SK-N-DZ (cell line): ENCODE data around the gene TMCC1.

ENCODE experiments used
- DNase-seq: peaks from one replicate; pipeline ENCODE4 v3.0.0-alpha.2; 2015; ENCODE audit warnings: low spot score

The TMCC1 gene

DNA sequence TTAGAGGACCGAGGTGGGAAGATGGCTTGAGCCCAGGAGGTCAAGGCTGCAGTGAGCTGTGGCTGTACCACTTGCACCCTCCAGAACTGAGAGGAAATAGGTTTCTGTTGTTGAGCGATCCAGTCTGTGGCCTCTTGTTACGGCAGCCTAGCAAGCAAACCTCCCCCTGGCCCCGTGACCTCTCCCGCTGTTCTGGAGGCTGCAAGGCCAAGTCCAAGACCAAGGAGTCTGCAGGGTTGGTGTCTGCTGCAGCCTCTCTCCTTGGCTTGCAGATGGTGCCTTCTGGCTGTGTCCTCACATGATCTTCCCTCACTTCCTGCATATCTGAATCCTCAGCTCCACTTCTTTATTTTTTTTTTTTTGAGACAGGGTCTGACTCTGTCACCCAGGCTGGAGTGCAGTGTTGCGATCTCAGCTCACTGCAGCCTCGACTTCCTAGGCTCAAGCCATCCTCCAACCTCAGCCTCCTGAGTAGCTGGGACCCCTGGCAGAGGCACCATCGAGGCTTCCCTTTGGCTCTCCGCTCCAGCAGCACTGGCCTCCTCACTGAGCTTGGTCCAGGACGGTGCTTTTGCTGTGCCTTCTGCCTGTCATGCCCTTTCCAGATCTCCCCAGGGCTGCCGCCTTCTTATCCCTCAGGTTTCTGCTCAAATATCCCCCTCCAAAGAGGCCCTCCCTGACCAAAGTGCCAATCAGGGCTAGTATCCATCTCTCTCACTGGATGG lies 269.0 kb downstream of the TMCC1 start:
- DNase-seq = peak; percentile 11

DNA sequence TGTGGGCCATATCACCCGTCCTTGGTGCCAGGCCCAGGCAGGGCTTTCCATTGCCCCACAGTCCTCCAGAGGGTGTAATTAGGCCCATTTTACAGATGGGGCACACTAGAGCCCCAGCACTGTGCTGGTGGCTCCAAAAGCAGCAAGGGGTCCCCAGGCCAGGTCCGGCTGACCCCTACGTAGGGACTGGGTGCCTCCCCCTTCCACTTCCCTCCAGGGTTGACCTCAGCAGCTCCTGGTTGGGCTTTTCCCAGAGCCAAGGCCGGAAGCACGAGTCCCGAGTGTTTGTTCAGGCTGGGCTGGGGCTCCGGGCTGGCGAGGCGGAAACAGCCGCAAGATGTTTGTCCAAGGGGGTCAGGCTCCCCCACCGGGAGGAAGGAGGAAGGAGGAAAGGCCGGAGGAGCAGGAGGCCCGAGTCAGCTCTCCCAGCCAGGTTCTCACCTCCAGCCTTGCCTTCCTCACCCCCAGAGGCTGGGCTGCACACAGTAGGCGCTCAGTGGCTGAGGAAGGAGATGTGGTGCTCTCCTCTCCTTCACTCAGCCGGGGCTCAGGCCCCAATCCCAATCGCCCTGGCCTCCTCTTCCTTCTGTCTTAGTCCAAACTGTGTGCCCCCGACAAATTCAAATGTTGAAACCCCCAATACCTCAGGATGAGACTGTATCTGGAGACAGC lies 269.9 kb downstream of the TMCC1 start:
- peak; percentile 26 for DNase-seq

DNA sequence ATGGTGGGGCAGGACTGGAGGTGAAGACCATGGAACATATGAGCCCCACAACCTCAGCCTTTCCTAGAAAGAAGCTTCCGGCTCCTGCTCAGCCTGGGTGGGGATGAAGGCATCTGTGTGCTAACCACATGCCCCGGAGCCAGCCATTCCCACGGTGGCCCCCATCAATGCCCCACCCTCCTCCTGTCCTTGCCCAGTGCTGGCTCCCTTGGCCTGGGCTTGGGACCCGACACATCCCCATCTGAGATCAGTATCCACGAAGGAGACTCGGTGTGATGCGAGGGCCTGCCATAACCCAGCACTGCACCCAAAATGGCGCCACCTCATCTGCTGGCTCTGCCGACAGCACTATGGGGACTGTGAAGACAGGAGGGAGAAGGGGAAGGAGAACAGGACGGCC lies 270.6 kb downstream of the TMCC1 start:
- peak; percentile 6 for DNase-seq

DNA sequence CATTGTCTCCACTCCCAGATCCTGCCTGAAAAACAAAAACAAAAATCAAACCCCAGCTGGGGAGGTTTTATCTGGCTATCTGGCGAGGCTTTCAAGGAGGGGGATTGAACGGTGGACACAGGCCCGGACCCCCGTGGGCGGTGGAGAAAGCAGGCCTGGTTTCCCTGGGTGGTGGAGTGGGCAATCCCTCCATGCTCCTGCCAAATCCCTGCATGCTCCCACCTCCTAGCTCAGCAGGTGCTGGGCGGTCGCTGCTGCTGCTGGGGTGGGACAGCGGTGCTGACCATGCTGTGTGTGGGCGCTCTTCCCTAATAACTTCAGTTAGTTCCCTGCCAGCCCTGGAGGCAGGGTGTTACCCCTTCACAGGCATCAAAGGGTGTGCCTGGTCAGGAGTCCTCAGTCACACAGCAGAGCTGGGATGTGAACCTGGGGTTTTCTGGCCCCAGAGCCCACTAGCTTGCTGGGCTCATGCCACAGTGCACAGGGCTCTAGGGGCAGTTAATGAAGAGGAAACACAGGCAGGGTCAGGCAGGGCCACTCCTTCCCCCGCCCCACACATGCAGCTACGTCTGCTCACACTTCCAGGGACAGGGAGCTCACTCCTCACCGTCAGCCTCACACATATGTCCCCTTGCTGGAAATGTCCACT lies 271.2 kb downstream of the TMCC1 start:
- DNase-seq = peak; percentile 16

DNA sequence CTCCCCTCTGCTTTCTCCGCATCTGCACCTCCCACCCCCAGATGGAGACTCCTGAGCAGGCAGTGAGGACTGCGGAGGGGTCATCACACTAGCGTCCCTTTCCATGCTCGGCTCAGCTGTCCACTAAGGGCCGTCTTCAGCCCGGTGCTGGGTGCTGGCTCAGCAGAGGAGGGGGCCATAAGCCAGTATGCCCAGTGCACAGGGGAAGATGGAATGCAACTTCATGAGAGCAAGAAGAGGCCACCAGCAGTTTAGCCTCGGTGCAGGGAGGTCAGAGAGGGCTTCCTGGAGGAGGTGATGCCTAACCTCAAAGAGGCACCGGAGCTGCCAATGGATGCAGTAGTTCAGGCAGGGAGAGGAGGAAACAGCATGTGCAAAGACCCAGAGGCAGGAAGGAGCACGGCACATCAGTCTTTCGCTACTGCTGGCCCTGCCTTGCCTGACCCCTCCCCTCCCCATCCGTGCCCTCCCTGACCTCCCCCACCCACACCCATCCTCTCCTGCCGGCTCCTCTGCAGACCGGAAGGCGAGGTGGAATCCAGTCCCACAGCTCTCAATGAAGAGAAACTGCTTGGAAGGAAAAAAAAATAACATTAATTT lies 271.8 kb downstream of the TMCC1 start:
- DNase-seq = peak; percentile 14

DNA sequence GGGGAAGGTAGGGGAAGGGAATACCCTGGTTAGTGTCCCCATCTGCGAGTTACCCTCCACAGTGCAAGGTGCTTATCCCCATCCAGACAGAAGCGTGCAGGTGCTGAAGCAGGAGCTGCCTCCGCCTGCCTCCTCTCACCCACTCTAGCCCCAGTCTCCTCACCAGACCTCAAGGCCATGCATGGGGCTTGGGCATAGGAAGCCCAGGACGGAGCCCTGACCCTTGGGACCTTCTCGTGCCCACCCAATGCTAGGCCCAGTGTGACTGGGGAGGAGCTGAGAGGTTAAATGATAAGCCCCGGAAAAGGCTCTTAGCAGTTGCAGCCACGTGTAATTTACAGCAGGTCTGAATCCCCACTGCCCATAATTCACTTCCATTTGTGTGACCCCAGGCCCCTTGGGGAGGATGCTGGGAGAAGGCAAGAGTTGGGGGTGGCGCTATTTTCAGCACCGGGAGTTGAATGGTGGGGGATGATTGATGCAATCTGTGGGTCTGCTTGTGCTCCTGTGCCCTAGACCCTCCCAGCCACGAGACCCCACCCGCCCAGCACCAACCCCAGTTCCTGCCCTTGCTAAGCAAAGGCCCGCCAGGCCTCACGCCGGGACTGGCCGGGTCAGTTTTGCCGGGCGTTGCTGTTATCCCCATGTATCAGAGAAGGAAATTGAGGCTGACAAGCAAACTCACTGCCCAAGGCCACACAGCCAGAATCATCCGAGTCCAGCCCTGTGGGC lies 272.5 kb downstream of the TMCC1 start:
- peak; percentile 10 for DNase-seq

DNA sequence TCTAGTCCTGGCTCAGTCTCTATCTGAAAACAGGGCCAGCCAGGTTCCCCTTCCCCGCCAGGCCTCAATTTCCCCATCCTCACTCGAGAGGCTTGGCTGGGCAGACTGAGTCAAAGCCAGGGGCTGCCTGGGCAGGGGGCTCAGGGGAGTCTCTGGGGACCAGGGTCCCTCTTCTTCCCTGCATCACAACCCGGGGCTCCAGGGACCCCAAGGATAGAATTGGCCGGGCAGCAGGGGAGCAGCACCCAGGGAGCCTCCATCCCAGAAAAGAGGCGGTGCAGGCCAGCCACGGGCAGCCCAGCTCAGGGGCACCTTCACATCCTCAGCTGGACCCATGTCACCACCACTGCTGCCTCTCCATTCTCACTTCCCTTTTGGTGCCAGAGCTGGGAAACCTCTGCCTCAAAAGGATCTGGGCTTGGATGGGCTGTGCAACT lies 273.8 kb downstream of the TMCC1 start:
- DNase-seq = no peak

DNA sequence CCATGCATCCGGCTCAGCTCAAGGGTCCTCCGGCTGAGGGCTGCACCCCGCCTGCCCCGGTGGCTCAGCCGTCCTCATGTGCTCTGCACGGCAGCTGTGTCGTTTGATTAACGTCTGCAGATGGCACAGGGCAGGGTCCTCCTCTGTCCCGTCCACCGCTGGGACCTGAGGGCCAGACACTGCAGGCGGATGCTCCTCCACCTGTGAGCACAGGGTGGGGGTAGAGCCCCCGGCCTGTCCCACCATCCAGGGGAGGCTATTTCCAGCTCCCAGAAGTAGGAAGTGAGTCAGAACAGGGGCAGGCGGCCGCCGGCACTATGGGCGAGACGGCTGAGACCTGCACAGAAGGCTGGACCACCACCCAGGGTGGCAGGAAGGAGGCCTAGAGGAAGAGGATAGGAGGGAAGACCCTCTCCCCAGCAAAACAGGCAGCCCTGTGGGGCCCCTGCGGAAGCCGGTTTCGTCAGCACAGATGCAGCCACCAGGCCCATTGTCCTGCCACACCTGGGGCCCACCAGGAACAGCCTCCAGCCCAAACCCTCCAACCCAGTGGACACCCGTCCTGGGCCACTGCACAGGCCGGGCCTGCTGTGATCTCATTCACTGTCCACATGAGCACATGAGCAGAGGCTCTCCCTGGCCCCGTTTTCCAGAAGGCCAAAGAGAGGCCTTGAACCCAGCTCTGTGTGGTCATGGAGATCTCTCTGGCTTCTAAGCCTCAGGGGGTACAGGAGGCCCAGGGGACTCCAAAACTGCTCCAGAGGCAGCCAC lies 274.4 kb downstream of the TMCC1 start:
- no peak for DNase-seq

DNA sequence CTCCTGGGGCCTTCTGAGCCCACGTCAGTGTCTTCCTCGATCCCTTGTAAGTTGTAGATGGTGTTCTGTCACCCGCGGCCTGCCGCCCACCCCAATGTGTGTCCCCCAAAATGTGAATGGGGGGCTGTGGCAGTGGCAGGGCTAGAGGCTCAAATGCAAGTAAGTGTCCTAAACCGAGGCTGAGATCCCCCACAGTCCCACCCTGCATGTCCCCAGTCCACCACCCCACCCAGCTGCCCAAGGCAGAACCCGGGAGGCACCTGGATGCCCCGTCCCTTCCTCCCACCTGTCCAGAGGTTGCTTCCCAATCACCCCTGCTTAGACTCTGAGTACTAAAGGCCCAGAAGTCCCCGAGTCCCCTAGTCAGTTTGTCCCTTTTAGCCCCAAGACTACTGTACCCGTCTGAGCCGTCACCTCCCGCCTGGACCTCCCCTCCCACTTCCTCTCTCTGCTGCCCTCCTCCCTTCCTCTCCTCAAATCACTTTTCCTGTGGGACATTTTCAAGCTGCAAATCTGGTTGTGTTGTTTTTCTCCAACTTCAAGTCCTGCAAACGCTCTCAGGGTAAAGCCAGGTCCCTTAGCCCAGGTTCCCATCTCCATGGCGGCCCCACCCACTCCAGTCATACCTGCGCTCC lies 275.2 kb downstream of the TMCC1 start:
- no peak for DNase-seq

DNA sequence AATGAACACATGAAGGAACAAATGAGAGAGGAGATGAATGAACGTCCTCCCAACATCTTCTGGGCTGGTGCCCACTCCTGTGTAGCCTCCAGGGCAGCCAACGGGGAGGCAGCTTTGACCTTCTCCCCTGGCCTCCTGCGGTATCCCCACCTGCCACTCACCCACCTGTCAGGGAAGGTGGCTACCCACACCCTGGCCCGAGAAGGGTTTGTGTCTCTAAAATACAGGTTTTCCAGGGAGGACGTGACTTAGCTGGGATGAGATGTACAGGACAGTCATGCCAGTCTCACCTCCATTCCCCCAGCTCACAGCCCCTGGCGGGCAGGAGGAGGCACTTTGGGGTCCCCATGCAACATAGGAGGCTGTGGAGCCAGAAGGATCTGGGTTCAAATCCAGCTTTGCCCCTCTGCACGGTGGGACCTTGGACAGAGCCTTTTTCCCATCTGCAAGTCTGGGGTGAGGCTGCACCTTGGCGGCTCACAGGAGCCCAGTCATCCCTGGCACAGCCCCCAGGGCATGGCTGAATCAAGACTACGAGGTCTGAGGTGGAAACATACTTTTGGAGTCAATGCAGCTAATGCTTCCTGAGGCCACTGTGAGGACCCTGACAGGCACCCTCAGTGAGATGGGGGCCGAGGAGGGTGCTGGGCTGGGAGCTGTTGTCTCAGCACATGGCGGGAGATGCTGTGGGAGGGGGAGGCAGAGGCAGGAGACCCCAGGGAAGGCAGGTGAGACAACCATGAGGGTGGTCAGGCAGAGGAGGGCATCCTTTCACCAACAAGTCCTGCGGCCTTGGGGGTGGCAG lies 275.9 kb downstream of the TMCC1 start:
- no peak for DNase-seq

DNA sequence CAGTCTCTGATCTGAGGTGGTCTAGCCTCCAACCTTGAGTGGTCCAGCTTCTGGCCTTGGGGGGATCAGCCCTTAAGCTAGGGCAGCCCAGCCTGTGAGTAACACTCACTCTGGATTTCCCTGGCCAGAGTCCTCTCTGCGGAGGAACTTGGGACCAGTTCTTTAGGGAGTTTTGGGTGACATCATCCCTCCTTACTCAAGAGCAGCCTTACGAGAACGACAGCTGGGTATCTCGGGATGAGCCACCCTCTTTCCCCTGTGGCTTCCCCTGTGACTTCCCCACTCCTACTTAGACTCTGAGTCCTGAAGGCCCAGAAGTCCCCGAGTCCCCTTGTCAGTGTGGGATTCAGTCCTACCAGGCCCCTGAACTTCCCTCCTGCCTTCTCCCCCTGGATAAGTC lies 276.8 kb downstream of the TMCC1 start:
- DNase-seq = no peak

DNA sequence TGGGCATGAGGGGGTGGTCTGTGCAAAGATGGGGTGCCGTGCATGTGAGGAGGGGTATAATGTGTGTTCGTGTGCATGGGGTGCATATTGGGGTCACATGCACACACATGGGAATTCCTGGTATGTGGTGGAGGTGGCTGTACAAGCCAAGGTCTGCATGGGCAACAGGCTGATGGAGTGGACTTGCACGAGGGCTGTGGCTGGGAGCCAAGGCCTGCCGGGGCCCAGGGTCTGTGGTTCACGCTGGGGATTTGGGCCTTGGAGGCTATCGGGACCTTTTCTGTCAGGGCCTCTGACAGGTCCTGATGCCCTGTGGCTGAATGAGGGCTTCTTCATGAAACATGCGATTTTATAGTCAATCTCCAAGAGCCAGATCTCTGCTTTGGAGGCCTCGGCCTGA lies 277.2 kb downstream of the TMCC1 start:
- DNase-seq = no peak

DNA sequence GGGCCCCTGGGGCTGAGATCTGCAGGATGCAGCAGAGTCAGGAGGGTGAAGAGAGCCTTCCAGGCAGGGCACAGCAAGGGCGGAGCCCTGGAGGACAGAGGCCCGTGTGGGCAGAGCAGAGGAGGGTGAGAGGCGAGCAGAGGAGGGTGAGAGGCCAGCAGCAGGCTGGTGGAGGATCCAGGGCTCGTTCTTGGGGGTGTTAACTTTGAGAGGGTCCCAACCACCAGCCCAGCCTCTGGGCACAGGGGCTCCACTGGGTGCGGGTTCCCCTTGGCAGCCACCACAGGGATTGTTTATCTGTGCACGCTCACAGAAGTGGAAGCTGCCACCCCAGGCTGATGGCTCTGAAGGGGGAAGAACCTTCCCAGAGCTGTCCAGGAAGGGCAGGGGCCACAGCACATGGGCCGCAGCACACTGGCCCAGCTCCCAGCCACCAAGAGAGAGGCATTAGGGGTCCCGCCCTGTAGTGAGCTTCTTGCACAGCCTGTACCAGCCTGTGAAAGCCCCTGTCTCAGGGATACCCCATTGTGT lies 277.7 kb downstream of the TMCC1 start:
- no peak for DNase-seq

DNA sequence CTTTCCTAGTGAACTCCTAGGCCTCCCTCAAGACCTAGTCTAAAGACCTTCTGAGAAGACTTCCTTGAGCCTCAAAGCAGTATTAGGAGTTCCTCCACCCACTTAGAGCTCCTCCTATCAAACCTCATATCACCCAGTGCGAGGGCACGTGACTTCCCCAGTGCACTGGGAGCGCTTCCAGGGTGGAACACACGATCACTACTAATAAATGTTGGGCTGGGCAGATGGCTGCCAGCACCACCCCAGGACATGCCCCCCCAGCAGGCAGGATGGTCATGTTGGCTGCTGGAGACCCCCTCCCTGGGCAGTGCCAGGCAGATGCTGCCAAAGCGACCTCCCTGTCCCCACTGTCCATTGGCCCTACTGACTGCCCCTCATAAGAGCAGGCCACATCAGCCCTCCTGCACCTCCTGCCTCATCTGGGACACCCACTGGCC lies 278.6 kb downstream of the TMCC1 start:
- no peak for DNase-seq

DNA sequence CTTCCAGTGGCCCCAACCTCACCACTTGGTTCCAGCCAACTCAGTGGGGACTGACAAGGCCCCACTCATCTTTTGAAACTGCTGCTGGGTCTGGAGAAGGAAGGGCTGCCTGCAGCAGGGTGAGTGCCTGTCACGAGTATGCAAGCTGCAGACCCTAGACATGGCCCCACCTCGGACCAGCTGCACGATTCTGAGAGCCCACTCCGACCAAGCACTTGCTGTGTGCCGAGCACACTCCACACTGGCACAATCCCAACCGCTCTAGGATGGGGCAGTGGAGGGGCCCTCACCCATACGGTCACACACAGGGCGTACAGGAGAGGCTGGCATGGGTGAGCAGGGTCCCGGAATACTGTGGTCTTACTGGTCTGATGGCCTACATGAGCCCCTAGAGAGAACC lies 279.1 kb downstream of the TMCC1 start:
- no peak for DNase-seq

DNA sequence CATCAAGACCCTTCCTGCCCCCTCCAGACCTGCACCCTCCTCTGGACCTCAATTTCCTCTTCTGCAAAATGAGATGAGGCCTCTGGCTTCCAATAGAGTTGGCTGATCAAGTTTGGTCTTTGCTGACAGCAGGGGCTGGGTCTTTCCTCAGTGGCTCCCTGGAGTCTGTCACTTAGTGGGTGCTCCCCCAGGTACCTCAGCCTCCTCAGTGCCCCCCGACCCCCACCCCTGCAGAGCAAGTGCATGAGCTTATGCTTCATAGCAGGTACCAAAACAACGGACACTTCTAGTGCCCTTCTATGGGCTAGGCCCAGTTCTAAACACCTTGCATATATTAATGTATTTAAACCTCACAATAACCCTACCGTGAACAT lies 280.2 kb downstream of the TMCC1 start:
- no peak for DNase-seq

DNA sequence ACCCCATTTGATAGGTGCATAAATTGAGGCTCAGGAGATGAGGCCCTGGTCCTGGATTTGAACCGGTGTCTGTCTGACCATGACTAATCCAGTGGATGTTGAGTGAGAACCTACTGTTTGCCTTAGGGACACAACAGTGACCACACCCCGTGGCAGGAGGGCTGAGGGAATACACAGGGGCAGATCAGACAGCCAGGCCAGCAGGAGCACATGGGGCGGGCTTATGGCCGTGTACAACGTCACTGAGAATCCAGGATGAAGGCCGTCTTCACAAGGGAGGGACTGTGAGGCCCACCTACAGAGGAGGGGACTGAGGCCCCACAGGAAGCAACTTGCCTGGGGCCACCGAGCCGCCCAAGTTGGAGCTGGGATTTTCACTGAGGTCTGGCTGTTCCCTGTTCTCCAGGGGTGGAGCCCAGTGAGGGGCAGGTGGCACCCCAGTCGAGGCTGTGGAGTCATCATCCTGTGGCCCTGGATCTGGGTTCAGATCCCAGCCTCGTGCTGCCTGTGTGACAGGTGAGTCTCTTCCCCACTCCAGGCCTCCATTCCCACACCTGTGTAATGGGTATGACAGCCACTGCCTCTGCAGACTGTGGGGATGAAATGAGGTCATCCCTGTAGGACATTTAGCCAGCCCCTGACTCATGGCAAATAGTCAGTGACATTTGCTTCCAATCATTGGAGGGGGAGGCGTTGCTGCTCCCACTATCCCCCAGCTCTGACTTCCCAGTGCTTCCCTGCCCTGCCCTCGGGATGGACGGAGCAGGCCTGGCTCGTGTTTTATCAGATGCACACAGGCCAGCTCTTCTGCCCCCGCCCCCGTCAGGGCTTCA lies 280.8 kb downstream of the TMCC1 start:
- DNase-seq = no peak

DNA sequence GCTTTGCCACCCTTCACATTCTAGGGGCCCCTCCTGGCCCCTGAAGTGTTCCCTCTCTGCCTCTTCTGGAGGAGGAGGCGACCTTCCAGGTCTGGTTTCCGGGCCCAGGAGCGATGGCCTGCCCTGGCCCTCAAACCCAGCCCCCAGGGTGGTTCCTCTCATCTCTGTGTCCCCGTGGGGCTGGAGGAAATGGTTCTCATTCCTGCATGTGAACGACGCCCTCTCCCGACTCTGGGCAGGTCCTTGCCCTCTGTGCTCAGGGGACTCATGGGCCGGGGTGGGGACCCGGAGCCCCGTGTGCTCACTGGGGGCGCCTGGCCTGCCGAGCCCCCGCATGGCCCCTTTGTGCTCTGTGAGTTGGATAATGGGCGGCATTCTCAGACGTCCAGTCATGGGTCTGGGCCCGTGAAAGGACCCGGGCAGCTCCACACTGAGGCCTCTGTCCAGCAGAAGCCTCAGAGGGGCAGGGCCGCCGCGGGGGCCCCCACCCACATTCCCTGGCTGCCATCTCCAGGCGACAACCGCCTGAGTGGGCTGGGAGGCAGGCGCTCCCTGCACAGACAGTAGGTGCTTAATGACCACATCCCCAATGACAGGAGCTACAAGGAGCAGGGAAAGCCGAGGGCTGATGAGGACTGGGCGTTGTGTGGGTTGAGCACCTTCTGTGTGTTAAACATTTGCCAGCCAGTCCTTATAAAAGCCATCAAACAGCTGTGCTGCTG lies 281.5 kb downstream of the TMCC1 start:
- no peak for DNase-seq
